ENCODE data around the gene PDE1C. TPM values are rescaled to one million over a fixed set of nuclear protein-coding genes. Genes with fewer than 3 reads are reported as not detected.

The PDE1C gene
- total RNA-seq: 0.52 TPM in 1 of 2 replicates, not detected in the other
- total RNA-seq (2013): 0.07 TPM
- not detected in 2 replicates for polyA plus RNA-seq
- polyA minus RNA-seq: not detected in 2 replicates

GRCh38 chr7:32070406-32071360 lies at the start of gene PDE1C:
Gene PDE1C, minus strand, starts transcription at chr7:32070407.
- POLR2A ChIA-PET: no interaction called here

More at GRCh38 chr7:32070406-32071360, at the start of gene PDE1C:
- no peak within 1 kb of the TSS for H3K27ac ChIP-seq (ENCODE audit: low read length in 2 of 2)
- Mint-ChIP-seq H3K9me3 (ENCODE audit: insufficient read depth) (no peaks in the 10 kb centered on the region), H3K4me3 (no peak within 1 kb of the TSS), H3K27ac (no peak within 1 kb of the TSS), H3K4me1 (no peaks in the 10 kb centered on the region), H3K27me3 (peaks cover 47% of the 10 kb centered on the region)
- H3K4me3 ChIP-seq (ENCODE audit: control extremely low read depth in 1 of 5, extremely low read depth in 1 of 5, insufficient read depth in 1 of 5, low read depth in 2 of 5, low read length in 4 of 5): no peak within 1 kb of the TSS
- DNase-seq (no peak), ATAC-seq (ENCODE audit: low read depth) (no peak)
- H3K36me3 ChIP-seq (replicated peaks in 1 of 2; ENCODE audit: control extremely low read depth in 1 of 2, control insufficient read depth in 1 of 2, extremely low read depth in 1 of 2, insufficient read depth in 2 of 2, low read length in 1 of 2): no peaks in the 10 kb centered on the region
- intact Hi-C loops (cut with micrococcal nuclease): no loop called here
- no peaks in the 10 kb centered on the region for H3K79me2 ChIP-seq (ENCODE audit: control insufficient read depth, insufficient read depth, low read length)
- H2AFZ ChIP-seq (ENCODE audit: insufficient read depth, low read depth, low read length, poor library complexity, severe bottlenecking): no peak within 1 kb of the TSS
- peaks cover 0 to 6% (median 0%) of the 10 kb centered on the region in 3 donors for H3K9me3 ChIP-seq (ENCODE audit: control extremely low read depth in 1 of 3, control insufficient read depth in 2 of 3, insufficient read depth in 1 of 3, low read length in 2 of 3)
- no peak within 1 kb of the TSS for H3K4me2 ChIP-seq (replicated peaks; ENCODE audit: low read depth, low read length, poor library complexity, severe bottlenecking)
- TF ChIP-seq EZH2 (IDR thresholded peaks at IDR 0.05; ENCODE audit: borderline replicate concordance, insufficient read depth, low read depth, low read length, poor library complexity, severe bottlenecking): no peak
- TF ChIP-seq, protein P1, sequence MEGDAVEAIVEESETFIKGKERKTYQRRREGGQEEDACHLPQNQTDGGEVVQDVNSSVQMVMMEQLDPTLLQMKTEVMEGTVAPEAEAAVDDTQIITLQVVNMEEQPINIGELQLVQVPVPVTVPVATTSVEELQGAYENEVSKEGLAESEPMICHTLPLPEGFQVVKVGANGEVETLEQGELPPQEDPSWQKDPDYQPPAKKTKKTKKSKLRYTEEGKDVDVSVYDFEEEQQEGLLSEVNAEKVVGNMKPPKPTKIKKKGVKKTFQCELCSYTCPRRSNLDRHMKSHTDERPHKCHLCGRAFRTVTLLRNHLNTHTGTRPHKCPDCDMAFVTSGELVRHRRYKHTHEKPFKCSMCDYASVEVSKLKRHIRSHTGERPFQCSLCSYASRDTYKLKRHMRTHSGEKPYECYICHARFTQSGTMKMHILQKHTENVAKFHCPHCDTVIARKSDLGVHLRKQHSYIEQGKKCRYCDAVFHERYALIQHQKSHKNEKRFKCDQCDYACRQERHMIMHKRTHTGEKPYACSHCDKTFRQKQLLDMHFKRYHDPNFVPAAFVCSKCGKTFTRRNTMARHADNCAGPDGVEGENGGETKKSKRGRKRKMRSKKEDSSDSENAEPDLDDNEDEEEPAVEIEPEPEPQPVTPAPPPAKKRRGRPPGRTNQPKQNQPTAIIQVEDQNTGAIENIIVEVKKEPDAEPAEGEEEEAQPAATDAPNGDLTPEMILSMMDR (IDR thresholded peaks at IDR 0.05): no peak
- no peak within 1 kb of the TSS for H3K9ac ChIP-seq (ENCODE audit: low read length)
- H3K27me3 ChIP-seq (replicated peaks in 1 of 4; ENCODE audit: control extremely low read depth in 1 of 4, control insufficient read depth in 3 of 4, insufficient read depth in 4 of 4, low read length in 3 of 4): peaks cover 0 to 13% (median 6%) of the 10 kb centered on the region in 4 experiments
- CTCF ChIA-PET: no interaction called here
- H4K20me1 ChIP-seq (ENCODE audit: control insufficient read depth, insufficient read depth, low read length, poor library complexity, severe bottlenecking): no peaks in the 10 kb centered on the region
- no peaks in the 10 kb centered on the region for H3K4me1 ChIP-seq (ENCODE audit: control insufficient read depth in 2 of 2, insufficient read depth in 2 of 2, low read length in 2 of 2)
- 11% methylated on average over 72 of the region's 88 CpGs for WGBS (ENCODE audit: insufficient coverage)
